Measurements from ENCODE around the gene SNF8.

- TF ChIP-seq POLR2AphosphoS5 (IDR thresholded peaks at IDR 0.05; ENCODE audit: low read depth, low read length) (no peak), TAF1 (IDR thresholded peaks at IDR 0.05; ENCODE audit: borderline replicate concordance, low read depth, low read length) (no peak)
These were observed 17.0 kb upstream of the SNF8 start for GRCh38 chr17:48961516-48962233.

Measured in GM12892 (cell line).